Hypothalamus (tissue), 51 donors: ENCODE measurements around the gene GALR3.
A peak's percentile ranks its signal among the peaks of the same experiment; 100 is the strongest.

Experiments used
- DNase-seq, 51 donors: peaks; one replicate each; lab custom pipeline; 2025; lab: John Stamatoyannopoulos, UW

The GALR3 gene

GRCh38 chr22:37802310-37803194 is 20.6 kb upstream of the GALR3 start:
- peak in 41 of 51 donors; percentile 15 to 78 (median 42) for DNase-seq

GRCh38 chr22:37803195-37803638 is 20.0 kb upstream of the GALR3 start:
- peak in 1 of 51 donors; percentile 46 for DNase-seq

- DNase-seq, result peak in 3 of 51 donors; percentile 16 to 41 (median 24)
Observed at GRCh38 chr22:37803639-37804351, 19.4 kb upstream of the GALR3 start.

GRCh38 chr22:37804352-37804880 is 18.8 kb upstream of the GALR3 start:
- no peak for DNase-seq

GRCh38 chr22:37804881-37805809 is 18.0 kb upstream of the GALR3 start:
- DNase-seq, result peak in 50 of 51 donors; percentile 28 to 91 (median 76)

GRCh38 chr22:37805810-37806277 is 17.3 kb upstream of the GALR3 start:
- no peak for DNase-seq

- DNase-seq, result peak in 5 of 51 donors; percentile 9 to 47 (median 22)
Observed at GRCh38 chr22:37806409-37807333, 16.5 kb upstream of the GALR3 start.

GRCh38 chr22:37807410-37808293 is 15.5 kb upstream of the GALR3 start, which contains the start of gene GCAT:
Gene GCAT (plus strand): TSS chr22:37807934. CDS start chr22:37807968, 34 bp downstream.
- DNase-seq, result peak; percentile 50 to 96 (median 90)

- no peak for DNase-seq
Observed at GRCh38 chr22:37808294-37808657, 14.9 kb upstream of the GALR3 start.

- no peak for DNase-seq
Observed at GRCh38 chr22:37809672-37810333, 13.4 kb upstream of the GALR3 start.

- no peak for DNase-seq
Observed at GRCh38 chr22:37811867-37812266, 11.3 kb upstream of the GALR3 start.

- DNase-seq, result no peak
Observed at GRCh38 chr22:37812869-37813678, 10.1 kb upstream of the GALR3 start.

GRCh38 chr22:37815593-37815992 is 7.6 kb upstream of the GALR3 start:
- no peak for DNase-seq

- no peak for DNase-seq
Observed at GRCh38 chr22:37816543-37817180, 6.5 kb upstream of the GALR3 start.

- DNase-seq, result peak in 50 of 51 donors; percentile 35 to 92 (median 74)
Observed at GRCh38 chr22:37817705-37818408, 5.3 kb upstream of the GALR3 start.
